OCI-LY3 (cell line): ENCODE results near the gene TRIM41.

Experiments
- EZH2phosphoT487 ChIP-seq: fragments of 200-600 bp; shearing (Covaris generic); IDR thresholded peaks from 2 replicates; pipeline ENCODE4 v1.6.1; 2018; ENCODE audit warnings: antibody characterized with exemption, mixed run types, low read depth
- TF ChIP-seq, protein P1 (sequence below): fragments of 200-600, 300-600 bp; sonication (generic); IDR thresholded peaks from 2 replicates; pipeline ENCODE4 v1.5.1; 2014; ENCODE audit warnings: antibody characterized with exemption, low read length, low read depth

DNA sequence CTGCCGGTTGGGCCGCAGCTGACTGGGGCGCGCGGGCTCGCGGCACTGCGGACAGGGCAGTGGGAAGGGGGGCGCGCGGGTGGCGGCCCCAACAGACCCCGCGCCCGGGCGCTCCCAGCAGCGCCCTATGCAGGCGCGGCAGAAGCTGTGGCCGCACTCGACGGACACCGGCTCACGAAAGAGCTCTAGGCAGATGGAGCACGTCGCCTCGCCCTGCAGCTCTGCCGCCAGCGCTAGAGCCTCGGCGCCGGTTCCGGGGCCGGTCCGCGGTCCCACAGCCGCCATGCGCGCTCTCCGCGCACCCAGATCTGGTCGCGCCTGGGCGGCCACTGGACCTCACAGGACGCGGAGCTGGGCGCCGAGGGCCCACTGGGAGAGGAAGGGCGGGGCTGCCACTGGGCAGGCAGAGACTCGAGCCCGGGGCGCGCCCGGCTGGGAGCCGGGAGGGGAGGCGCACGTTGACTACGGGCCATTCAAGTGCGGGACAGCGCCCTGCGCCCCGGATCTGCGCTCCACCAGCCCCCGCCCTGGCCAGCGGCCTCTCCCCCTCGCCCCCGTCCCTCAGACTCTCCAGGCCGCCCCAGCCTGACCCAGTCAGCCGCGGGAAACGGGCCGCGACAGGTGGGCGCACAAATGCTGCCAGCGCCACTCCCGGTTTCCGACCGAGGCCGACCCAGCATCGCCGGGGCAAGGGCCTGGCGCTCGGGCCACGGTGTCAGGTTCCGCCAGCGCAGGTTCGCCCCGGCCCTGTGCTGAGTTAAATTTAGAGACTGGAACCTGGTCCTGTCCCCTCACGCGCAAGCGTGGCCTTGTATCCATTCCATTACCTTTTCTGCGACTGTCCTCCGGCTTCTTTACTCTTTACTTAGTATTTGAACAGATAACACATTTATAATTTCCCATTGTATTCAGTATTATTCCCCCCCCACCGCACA, 18.0 kb upstream of the TRIM41 start, which contains the start of gene TRIM7:
- TF ChIP-seq, protein P1, sequence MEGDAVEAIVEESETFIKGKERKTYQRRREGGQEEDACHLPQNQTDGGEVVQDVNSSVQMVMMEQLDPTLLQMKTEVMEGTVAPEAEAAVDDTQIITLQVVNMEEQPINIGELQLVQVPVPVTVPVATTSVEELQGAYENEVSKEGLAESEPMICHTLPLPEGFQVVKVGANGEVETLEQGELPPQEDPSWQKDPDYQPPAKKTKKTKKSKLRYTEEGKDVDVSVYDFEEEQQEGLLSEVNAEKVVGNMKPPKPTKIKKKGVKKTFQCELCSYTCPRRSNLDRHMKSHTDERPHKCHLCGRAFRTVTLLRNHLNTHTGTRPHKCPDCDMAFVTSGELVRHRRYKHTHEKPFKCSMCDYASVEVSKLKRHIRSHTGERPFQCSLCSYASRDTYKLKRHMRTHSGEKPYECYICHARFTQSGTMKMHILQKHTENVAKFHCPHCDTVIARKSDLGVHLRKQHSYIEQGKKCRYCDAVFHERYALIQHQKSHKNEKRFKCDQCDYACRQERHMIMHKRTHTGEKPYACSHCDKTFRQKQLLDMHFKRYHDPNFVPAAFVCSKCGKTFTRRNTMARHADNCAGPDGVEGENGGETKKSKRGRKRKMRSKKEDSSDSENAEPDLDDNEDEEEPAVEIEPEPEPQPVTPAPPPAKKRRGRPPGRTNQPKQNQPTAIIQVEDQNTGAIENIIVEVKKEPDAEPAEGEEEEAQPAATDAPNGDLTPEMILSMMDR, result no peak
- no peak for TF ChIP-seq EZH2phosphoT487
